Spleen (tissue), 7 donors: ENCODE results near the gene UAP1.

ENCODE experiments used
- CTCF ChIP-seq, 11 experiments: fragments of 200-600 bp in 7 of 11; fragments of 450-650 bp in 4 of 11; sonication (generic) in 4 of 11; IDR thresholded peaks in 8 of 11; conservative IDR thresholded peaks in 3 of 11; 1 replicate in 7 of 11; 2 replicates in 4 of 11; pipeline versions ENCODE4 v1.4.0 to v1.8.0; 2016 to 2021; ENCODE audit warnings: antibody characterized with exemption in 11 of 11, inconsistent platforms in 4 of 11, mild to moderate bottlenecking in 1 of 11
- POLR2AphosphoS5 ChIP-seq, 3 donors: sonication (generic); formaldehyde crosslinking; IDR thresholded peaks; one replicate each; pipeline ENCODE4 v1.5.1; 2017; ENCODE audit warnings: antibody characterized with exemption in 3 of 3
- donor health status: DM: no; HTN: no; CAD: no; lungs with moderate emphysema.
- donor health status: DM: no; HTN: no; CAD: no.
- donor health status: DM: no; HTN: no; CAD: no.

- no peak for TF ChIP-seq CTCF (IDR thresholded peaks at IDR 0.05 in 8 of 11, conservative IDR thresholded peaks at IDR 0.05 in 3 of 11)
- TF ChIP-seq POLR2AphosphoS5 (IDR thresholded peaks at IDR 0.05): no peak
These were observed 10.6 kb upstream of the UAP1 start for GRCh38 chr1:162550925-162551324.
